ENCODE data around the gene ZC3H18.
A peak's percentile ranks its signal among the peaks of the same experiment; 100 is the strongest.

ZC3H18 gene

GRCh38 chr16:88548985-88549384 is 21.2 kb upstream of the ZC3H18 start:
- DNase-seq (ENCODE audit: low spot score): no peak
- FAIRE-seq: no peak

GRCh38 chr16:88549671-88550245 is 20.4 kb upstream of the ZC3H18 start:
- FAIRE-seq (no peak), DNase-seq (ENCODE audit: low spot score) (no peak)

- FAIRE-seq: no peak
- DNase-seq (ENCODE audit: low spot score): no peak
Measured at GRCh38 chr16:88550246-88550661, 19.9 kb upstream of the ZC3H18 start.

GRCh38 chr16:88552166-88552565 is 18.0 kb upstream of the ZC3H18 start:
- FAIRE-seq (no peak), DNase-seq (ENCODE audit: low spot score) (no peak)

- FAIRE-seq: no peak
- DNase-seq (ENCODE audit: low spot score): no peak
Measured at GRCh38 chr16:88552815-88553214, 17.4 kb upstream of the ZC3H18 start.

- FAIRE-seq (no peak), DNase-seq (ENCODE audit: low spot score) (no peak)
Measured at GRCh38 chr16:88553739-88554138, 16.5 kb upstream of the ZC3H18 start.

- DNase-seq (ENCODE audit: low spot score) (no peak), FAIRE-seq (no peak)
Measured at GRCh38 chr16:88554711-88555264, 15.4 kb upstream of the ZC3H18 start.

GRCh38 chr16:88556294-88556988 is 13.8 kb upstream of the ZC3H18 start:
- FAIRE-seq (no peak), DNase-seq (ENCODE audit: low spot score) (no peak)

GRCh38 chr16:88558457-88559442 is 11.5 kb upstream of the ZC3H18 start:
- peak; percentile 64 for DNase-seq (ENCODE audit: low spot score)
- no peak for FAIRE-seq

- DNase-seq (ENCODE audit: low spot score): peak; percentile 52
- FAIRE-seq: no peak
Measured at GRCh38 chr16:88560714-88561484, 9.3 kb upstream of the ZC3H18 start.

- FAIRE-seq (no peak), DNase-seq (ENCODE audit: low spot score) (peak; percentile 74)
Measured at GRCh38 chr16:88561485-88562359, 8.5 kb upstream of the ZC3H18 start.

GRCh38 chr16:88566158-88566557 is 4.0 kb upstream of the ZC3H18 start:
- FAIRE-seq (no peak), DNase-seq (ENCODE audit: low spot score) (no peak)

- FAIRE-seq: no peak
- DNase-seq (ENCODE audit: low spot score): no peak
Measured at GRCh38 chr16:88568710-88569613, 1.2 kb upstream of the ZC3H18 start.

GRCh38 chr16:88569614-88569984 is 604 bp upstream of the ZC3H18 start:
- peak; percentile 18 for DNase-seq (ENCODE audit: low spot score)

GRCh38 chr16:88570691-88571092 is 489 bp downstream of the ZC3H18 start:
- FAIRE-seq: no peak
- DNase-seq (ENCODE audit: low spot score): no peak

More at GRCh38 chr16:88569614-88569984, 604 bp upstream of the ZC3H18 start:
- FAIRE-seq: no peak

GRCh38 chr16:88575251-88575650 is 5.0 kb downstream of the ZC3H18 start:
- FAIRE-seq (no peak), DNase-seq (ENCODE audit: low spot score) (no peak)

GRCh38 chr16:88576307-88576706 is 6.1 kb downstream of the ZC3H18 start:
- DNase-seq (ENCODE audit: low spot score) (no peak), FAIRE-seq (no peak)

GRCh38 chr16:88577166-88577565 is 7.0 kb downstream of the ZC3H18 start:
- FAIRE-seq (no peak), DNase-seq (ENCODE audit: low spot score) (no peak)

Data from urothelium cell line (cell line).